GM20000 (cell line): Measurements from ENCODE around the gene TRIAP1.

Source experiments
- DNase-seq: peaks from one replicate; pipeline ENCODE4 v3.0.0; 2012; ENCODE audit warnings: low spot score
- CTCF ChIP-seq: IDR thresholded peaks from 2 replicates; pipeline ENCODE4 v1.5.1; 2012; ENCODE audit warnings: mild to moderate bottlenecking, control low read depth; ENCODE audit errors: extremely low read depth, missing control alignments

Gene TRIAP1

DNA sequence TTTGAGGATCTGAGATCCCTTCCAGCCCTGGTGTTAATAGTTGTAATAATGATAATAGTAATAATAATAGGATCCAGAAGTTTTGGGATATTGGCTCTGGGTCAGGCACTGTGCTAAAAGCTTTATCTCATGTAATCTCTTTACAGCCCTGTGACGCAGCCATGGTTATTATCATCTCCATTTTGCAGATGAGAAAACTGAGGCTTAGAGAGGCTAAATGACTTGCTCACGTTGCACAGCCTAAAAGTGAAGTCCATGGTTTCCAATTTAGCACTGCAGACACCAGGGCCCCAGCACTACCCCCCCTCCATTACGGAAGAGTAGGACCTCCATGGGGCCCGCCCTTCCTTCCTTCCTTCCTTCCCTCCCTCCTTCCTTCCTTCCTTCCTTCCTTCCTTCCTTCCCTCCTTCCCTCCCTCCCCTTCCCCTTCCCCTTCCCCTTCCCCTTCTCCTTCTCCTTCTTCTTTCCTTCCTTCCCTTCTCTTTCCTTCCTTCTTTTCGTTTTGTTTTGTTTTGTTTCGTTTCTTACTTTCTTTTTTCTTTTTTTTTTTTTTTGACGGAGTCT lies 23.2 kb downstream of the TRIAP1 start:
- DNase-seq = no peak
- TF ChIP-seq CTCF = no peak

DNA sequence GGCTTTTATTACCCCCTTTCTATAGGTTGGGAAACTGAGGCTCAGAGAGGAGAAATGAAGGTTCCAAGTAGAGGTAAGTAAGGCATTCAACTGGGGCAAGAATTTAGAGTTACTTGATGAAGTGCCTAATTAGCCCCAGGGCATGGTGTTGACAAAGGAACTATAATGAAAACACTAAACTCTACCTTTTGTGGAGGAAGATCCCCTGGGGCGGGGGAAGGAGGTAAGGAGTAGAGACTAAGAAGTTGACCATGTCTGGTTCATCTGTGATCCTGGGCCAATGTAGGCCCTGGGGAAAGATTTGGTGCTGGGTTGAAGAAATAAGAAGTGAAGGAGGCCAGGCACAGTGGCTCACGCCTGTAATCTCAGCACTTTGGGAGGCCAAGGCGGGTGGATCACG lies 24.5 kb downstream of the TRIAP1 start:
- TF ChIP-seq CTCF = no peak
- no peak for DNase-seq

DNA sequence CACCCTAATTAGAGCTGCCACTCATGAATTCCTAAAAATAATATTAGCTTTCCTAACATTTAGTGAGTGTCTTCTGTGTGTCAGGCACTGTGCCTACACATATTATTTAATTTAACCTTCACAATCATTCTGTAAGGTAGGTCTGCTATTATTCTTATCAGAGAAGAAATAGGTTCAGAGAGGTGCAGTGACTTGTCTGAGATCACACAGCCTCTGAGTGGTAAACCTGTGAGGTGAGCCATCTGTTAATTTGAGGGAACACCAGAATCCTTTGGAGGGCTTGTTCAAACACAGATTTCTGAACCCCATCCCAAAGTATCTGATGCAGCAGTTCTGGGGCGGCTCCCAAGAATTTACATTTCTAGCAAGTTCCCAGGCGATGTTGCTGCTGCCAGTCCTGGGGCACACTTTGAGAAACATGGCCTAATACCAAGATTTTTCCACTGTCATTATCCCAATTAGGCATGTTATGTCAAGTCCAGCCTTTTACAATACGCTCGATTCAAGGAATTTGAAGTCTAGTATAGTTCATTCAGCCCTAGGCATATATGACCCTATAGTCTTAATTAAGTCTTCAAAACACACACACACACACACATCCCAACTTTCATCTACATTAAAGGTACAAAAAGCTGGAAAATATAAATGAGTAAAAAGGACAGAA lies 28.1 kb downstream of the TRIAP1 start:
- no peak for DNase-seq
- TF ChIP-seq CTCF = no peak

DNA sequence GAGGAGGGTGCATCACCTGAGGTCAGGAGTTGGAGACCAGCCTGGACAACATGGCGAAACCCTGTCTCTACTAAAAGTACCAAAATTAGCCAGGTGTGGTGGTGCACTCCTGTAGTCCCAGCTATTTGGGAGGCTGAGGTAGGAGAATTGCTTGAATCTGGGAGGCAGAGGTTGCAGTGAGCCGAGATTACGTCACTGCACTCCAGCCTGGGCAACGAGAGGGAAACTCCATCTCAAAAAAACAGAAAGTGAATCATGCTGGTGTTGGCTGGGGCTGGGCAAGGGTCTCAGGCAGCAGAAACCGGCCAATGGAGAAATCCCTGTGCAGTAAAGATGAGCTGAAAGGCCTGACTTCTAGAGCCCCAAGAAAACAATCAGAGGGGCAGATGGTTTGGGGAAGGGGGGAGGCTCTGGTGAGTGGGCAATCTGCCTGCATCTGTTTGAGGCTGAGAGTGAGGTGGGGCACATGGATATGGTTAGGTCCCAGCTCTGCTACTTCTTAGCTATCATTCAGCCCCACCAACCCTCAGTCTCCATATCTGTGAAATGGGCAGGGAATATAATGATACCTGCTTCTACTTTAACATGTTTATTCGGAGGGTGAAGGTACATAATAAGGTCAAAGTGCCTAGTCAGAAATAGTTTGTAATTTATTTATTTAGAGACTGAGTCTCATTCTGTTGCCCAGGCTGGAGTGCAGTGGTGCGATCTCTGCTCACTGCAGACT lies 29.5 kb downstream of the TRIAP1 start:
- DNase-seq = no peak
- no peak for TF ChIP-seq CTCF

DNA sequence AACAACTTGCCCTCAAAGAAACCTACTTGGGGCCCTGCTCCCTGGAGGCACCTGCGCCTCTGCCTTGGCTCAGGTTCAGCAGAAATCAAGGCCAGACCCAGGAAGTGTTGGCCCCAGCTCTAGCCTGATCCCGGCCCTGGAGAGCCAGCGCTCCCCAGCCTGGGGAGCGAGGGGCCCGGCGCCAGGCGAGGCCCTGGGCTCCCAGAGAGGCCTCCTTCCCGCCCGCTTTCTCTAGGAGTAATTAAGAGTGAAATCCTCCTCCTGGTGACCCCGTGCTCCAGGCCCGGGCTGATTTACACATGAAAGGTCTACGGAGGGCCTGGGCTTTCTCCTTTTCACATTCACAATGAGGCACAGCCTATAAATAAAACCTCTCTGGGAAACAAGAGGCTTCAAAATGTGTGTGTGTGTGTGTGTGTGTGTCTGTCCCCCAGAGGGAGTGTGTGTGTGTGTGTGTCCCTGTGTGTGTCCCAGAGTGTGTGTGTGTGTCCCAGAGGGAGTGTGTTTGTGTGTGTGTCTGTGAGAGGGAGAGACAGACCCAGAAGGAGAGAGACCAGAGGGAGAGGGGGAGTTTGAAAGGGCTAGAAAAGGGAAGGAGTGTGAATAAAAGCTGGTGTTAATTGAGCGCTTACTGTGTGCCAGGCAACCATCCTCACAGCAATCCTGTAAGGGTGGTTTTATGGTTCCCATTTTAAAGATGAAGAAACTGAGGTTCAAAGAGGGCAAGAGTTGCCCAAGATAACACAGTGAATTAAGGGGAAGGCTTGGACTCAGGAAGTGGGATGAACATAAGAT lies 32.1 kb downstream of the TRIAP1 start:
- TF ChIP-seq CTCF = no peak
- no peak for DNase-seq

DNA sequence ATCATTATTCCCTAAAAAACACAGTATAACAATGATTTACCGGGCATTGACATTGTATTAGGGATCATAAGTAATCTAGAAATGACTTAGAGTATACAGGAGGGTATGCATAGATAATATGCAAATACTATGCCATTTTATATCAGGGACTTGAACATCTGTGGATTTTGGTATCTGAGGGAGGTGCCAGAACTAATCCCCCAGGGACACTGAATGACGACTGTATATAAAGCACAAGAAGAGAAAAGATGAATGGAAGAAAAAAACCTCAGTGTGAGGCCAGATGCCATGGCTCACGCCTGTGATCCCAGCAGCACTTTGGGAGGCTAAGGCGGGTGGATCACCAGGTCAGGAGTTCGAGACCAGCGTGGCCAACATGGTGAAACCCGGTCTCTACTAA lies 33.8 kb downstream of the TRIAP1 start:
- TF ChIP-seq CTCF = no peak
- DNase-seq = no peak

DNA sequence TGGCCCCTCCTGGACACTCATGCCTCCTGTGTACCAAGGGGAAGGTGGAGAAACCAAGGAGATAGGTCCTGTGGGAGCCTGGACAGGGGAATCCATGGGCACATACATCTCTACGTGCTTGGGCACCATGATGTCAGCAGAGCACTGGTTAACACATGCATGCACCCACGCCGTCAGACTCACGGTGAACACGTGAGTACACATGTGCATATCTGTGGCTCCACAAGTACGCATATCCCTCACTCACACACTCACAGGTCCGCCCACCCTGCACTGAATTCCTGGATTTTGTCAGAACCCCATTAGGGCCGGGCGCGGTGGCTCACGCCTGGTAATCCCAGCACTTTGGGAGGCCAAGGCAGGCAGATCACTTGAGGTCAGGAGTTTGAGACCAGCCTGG lies 37.4 kb downstream of the TRIAP1 start:
- DNase-seq = no peak
- no peak for TF ChIP-seq CTCF
